WI38 (cell line): ENCODE results near the gene PNMA8A.

Experiments used
- H3K4me3 ChIP-seq: 2 replicates; pipeline ENCODE4 v1.5.1; 2011; ENCODE audit warnings: low read depth, mild to moderate bottlenecking, control low read depth, low read length
- CTCF ChIP-seq: IDR thresholded peaks from 2 replicates; pipeline ENCODE4 v1.5.1; 2012; ENCODE audit warnings: low read depth, mild to moderate bottlenecking, control low read depth, low read length

PNMA8A gene

GRCh38 chr19:46471116-46471733 lies at the start of gene PNMA8A:
Gene PNMA8A (minus strand): TSS chr19:46471563. CDS start chr19:46471035, 528 bp downstream.
- no peak for TF ChIP-seq CTCF
- H3K4me3 ChIP-seq, result peak within 1 kb of the TSS; percentile 46

- no peak overlapping the region for H3K4me3 ChIP-seq
- no peak for TF ChIP-seq CTCF
These were observed 49.3 kb upstream of the PNMA8A start for GRCh38 chr19:46520616-46521015.

- H3K4me3 ChIP-seq, result no peak overlapping the region
- no peak for TF ChIP-seq CTCF
These were observed 46.1 kb upstream of the PNMA8A start for GRCh38 chr19:46517471-46517870.

GRCh38 chr19:46515879-46516350 lies 44.6 kb upstream of the PNMA8A start:
- H3K4me3 ChIP-seq, result no peak overlapping the region
- TF ChIP-seq CTCF, result peak; percentile 64

- TF ChIP-seq CTCF, result no peak
- H3K4me3 ChIP-seq, result no peak overlapping the region
These were observed 43.9 kb upstream of the PNMA8A start for GRCh38 chr19:46515290-46515609.

GRCh38 chr19:46514589-46515289 lies 43.4 kb upstream of the PNMA8A start:
- H3K4me3 ChIP-seq, result no peak overlapping the region
- no peak for TF ChIP-seq CTCF

- H3K4me3 ChIP-seq, result no peak overlapping the region
- peak; percentile 96 for TF ChIP-seq CTCF
These were observed 42.3 kb upstream of the PNMA8A start for GRCh38 chr19:46513461-46514236.
